Esophagus muscularis mucosa (tissue), 4 donors: ENCODE measurements around the gene UCK1. TPM values are rescaled to one million over a fixed set of nuclear protein-coding genes. Genes with fewer than 3 reads are reported as not detected.

Experiments used
- DNase-seq: peaks from one replicate; pipeline ENCODE4 v3.0.0-alpha.2; 2017; ENCODE audit errors: extremely low spot score
- H3K27ac ChIP-seq, 4 donors: fragments of 200-600 bp; sonication (generic); replicated peaks in 1 of 4; 1 replicate in 3 of 4; 2 replicates in 1 of 4; pipeline ENCODE4 v1.5.1; 2016 to 2019; ENCODE audit warnings: mild to moderate bottlenecking in 1 of 4
- H3K27me3 ChIP-seq, 4 donors: fragments of 200-600 bp; sonication (generic); one replicate each; pipeline versions ENCODE4 v1.5.1 to v1.6.0; 2016 to 2019
- H3K36me3 ChIP-seq, 4 donors: fragments of 200-600 bp; sonication (generic); one replicate each; pipeline ENCODE4 v1.5.1; 2016 to 2019
- H3K4me1 ChIP-seq, 4 donors: fragments of 200-600 bp; sonication (generic); one replicate each; pipeline ENCODE4 v1.5.1; 2016 to 2019
- H3K4me3 ChIP-seq, 4 donors: fragments of 200-600 bp; sonication (generic); 1 replicate in 2 of 4; 2 replicates in 2 of 4; pipeline ENCODE4 v1.5.1; 2016 to 2019; ENCODE audit warnings: mild to moderate bottlenecking in 4 of 4, moderate library complexity in 1 of 4
- H3K9me3 ChIP-seq, 4 donors: fragments of 200-600 bp; sonication (generic); 1 replicate in 3 of 4; 2 replicates in 1 of 4; pipeline ENCODE4 v1.5.1; 2016 to 2019
- CTCF ChIP-seq, 3 experiments: fragments of 200-600 bp in 2 of 3; fragments of 450-650 bp in 1 of 3; sonication (generic) in 2 of 3; IDR thresholded peaks; one replicate each; pipeline ENCODE4 v1.5.1; 2017 to 2019; ENCODE audit warnings: antibody characterized with exemption in 3 of 3, mild to moderate bottlenecking in 2 of 3, moderate library complexity in 1 of 3
- EP300 ChIP-seq: sonication (generic); formaldehyde crosslinking; IDR thresholded peaks from one replicate; pipeline ENCODE4 v1.6.1; 2017; ENCODE audit warnings: antibody characterized with exemption
- POLR2A ChIP-seq: fragments of 450-650 bp; IDR thresholded peaks from one replicate; pipeline ENCODE4 v1.6.1; 2017; ENCODE audit warnings: antibody characterized with exemption, moderate library complexity, mild to moderate bottlenecking, low read depth
- POLR2AphosphoS5 ChIP-seq, 2 donors: sonication (generic); formaldehyde crosslinking; IDR thresholded peaks; one replicate each; pipeline ENCODE4 v1.6.1; 2017; ENCODE audit warnings: antibody characterized with exemption in 2 of 2
- WGBS: methylation state at CpG from one replicate; pipeline ENCODE4 v1.1.5; 2018; 5-methylcytosine and 5-hydroxymethylcytosine counted together
- intact Hi-C: fragments of 100-400 bp; cut with DNase I; formaldehyde crosslinking; loops from one replicate; pipeline ENCODE4 v1.15.1; 2023
- total RNA-seq, 4 donors: library from RNA; depleted of rRNA; stranded (reverse); fragments of >200 nt; gene quantifications; one replicate each; pipeline versions ENCODE4 v1.1.0 to v1.2.1, GENCODE V29; 2016

The UCK1 gene
- total RNA-seq, 4 donors from 2014 or later = 47.3 to 63.9 (median 54.0) TPM

GRCh38 chr9:131490514-131490913, 40.5 kb downstream of the UCK1 start:
- TF ChIP-seq EP300 (no peak), CTCF (IDR thresholded peaks at IDR 0.05) (no peak), POLR2A (no peak), POLR2AphosphoS5 (IDR thresholded peaks at IDR 0.05) (no peak)
- no peak for DNase-seq
- Histone ChIP-seq H3K4me1 (peaks cover 10 to 22% (median 20%) of the 10 kb centered on the region in 4 donors), H3K36me3 (peaks cover 86 to 100% (median 100%) of the 10 kb centered on the region in 4 donors), H3K9me3 (no peaks in the 10 kb centered on the region), H3K27ac (no peak overlapping the region), H3K27me3 (no peaks in the 10 kb centered on the region), H3K4me3 (no peak overlapping the region)
- intact Hi-C loops = no loop called here
- 68% methylated on average over 8 of the region's 8 CpGs for WGBS

GRCh38 chr9:131487621-131488031, 43.4 kb downstream of the UCK1 start:
- Histone ChIP-seq H3K27ac (peak overlapping the region in 3 of 4 donors; percentile 78 to 83 (median 82)), H3K4me3 (no peak overlapping the region), H3K4me1 (peaks cover 32 to 50% (median 48%) of the 10 kb centered on the region in 4 donors), H3K9me3 (no peaks in the 10 kb centered on the region), H3K27me3 (no peaks in the 10 kb centered on the region), H3K36me3 (peaks cover 82 to 100% (median 100%) of the 10 kb centered on the region in 4 donors)
- intact Hi-C loops = no loop called here
- no peak for DNase-seq
- 80% methylated on average over 14 of the region's 14 CpGs for WGBS
- TF ChIP-seq EP300 (no peak), POLR2AphosphoS5 (IDR thresholded peaks at IDR 0.05) (no peak), POLR2A (no peak), CTCF (IDR thresholded peaks at IDR 0.05) (no peak)

GRCh38 chr9:131487001-131487400, 44.1 kb downstream of the UCK1 start:
- peaks cover 38 to 56% (median 54%) of the 10 kb centered on the region in 4 donors for H3K4me1 ChIP-seq
- H3K27ac ChIP-seq = peak overlapping the region in 3 of 4 donors; percentile 78 to 83 (median 82)
- H3K27me3 ChIP-seq = no peaks in the 10 kb centered on the region
- 88% methylated on average over 7 of the region's 9 CpGs for WGBS
- intact Hi-C loops = no loop called here
- no peaks in the 10 kb centered on the region for H3K9me3 ChIP-seq
- DNase-seq = no peak
- H3K4me3 ChIP-seq = no peak overlapping the region
- no peak for TF ChIP-seq CTCF (IDR thresholded peaks at IDR 0.05)
- no peak for TF ChIP-seq EP300
- no peak for TF ChIP-seq POLR2AphosphoS5 (IDR thresholded peaks at IDR 0.05)
- no peak for TF ChIP-seq POLR2A
- H3K36me3 ChIP-seq = peaks cover 82 to 100% (median 100%) of the 10 kb centered on the region in 4 donors

- TF ChIP-seq POLR2A = no peak
- no peak for TF ChIP-seq EP300
- no peak for TF ChIP-seq CTCF (IDR thresholded peaks at IDR 0.05)
- TF ChIP-seq POLR2AphosphoS5 (IDR thresholded peaks at IDR 0.05) = no peak
- Histone ChIP-seq H3K36me3 (peaks cover 74 to 100% (median 98%) of the 10 kb centered on the region in 4 donors), H3K9me3 (no peaks in the 10 kb centered on the region), H3K27me3 (no peaks in the 10 kb centered on the region), H3K4me1 (peaks cover 47 to 67% (median 64%) of the 10 kb centered on the region in 4 donors), H3K4me3 (no peak overlapping the region), H3K27ac (peak overlapping the region; percentile 76 to 83 (median 80))
- no peak for DNase-seq
- intact Hi-C loops = no loop called here
- WGBS = 86% methylated on average over 19 of the region's 19 CpGs
These were observed 45.2 kb downstream of the UCK1 start for GRCh38 chr9:131485728-131486422.
